Muscle layer of colon (tissue), 2 donors: Measurements from ENCODE around the gene KCNIP1.

Experiments
- H3K27ac ChIP-seq: one replicate; pipeline ENCODE4 v1.7.0; 2013; ENCODE audit warnings: low read depth, mild to moderate bottlenecking, low read length, moderate library complexity
- H3K27me3 ChIP-seq, 2 donors: one replicate each; pipeline ENCODE4 v1.7.0; 2013; ENCODE audit warnings: low read length in 2 of 2, mild to moderate bottlenecking in 2 of 2; ENCODE audit not compliant: insufficient read depth in 2 of 2, control insufficient read depth in 1 of 2
- H3K36me3 ChIP-seq: one replicate; pipeline ENCODE4 v1.7.0; 2013; ENCODE audit warnings: mild to moderate bottlenecking, low read length; ENCODE audit not compliant: insufficient read depth
- H3K4me1 ChIP-seq: one replicate; pipeline ENCODE4 v1.7.0; 2013; ENCODE audit warnings: mild to moderate bottlenecking, low read length; ENCODE audit not compliant: insufficient read depth
- H3K4me3 ChIP-seq, 2 donors: one replicate each; pipeline ENCODE4 v1.7.0; 2013; ENCODE audit warnings: low read length in 2 of 2, low read depth in 1 of 2, mild to moderate bottlenecking in 1 of 2, moderate library complexity in 1 of 2
- H3K9ac ChIP-seq: one replicate; pipeline ENCODE4 v1.7.0; 2013; ENCODE audit warnings: low read length
- H3K9me3 ChIP-seq: one replicate; pipeline ENCODE4 v1.7.0; 2013; ENCODE audit warnings: mild to moderate bottlenecking, low read length
- donor health status: abdominal sarcoma.
- donor health status: Adenocarcinoma of cecum.

Gene KCNIP1

DNA sequence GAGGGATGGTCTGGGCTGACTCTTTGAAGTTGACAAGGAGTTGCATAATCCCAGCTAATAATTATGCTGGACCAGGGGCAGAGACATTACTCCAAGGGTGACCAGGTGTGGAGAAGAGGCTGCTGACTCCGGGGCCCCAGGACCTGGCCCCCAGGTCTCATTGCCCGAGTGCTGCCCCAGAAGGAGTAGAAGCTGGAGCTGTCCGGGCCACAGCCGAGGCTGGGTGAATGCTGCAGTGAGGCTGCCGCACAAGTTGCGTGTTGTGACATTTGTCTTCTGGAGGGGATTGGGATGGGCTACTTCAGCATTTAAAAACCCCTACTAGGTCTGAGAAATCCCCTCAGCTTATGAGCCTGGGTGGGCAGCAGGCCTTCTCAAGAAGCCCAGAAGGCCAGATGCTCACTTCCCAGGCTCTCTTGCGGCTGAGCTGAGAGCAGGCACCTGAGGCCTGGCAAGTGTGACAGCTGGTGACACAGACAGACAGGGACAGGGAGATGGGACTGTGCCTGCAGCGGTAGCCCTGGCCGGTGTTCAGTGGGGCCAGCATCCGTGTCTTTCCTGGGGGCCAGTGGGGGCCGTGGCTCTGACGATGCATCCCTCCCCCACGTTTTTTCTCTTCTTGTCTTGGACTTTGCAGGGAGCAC lies 122.8 kb downstream of the KCNIP1 start:
- Histone ChIP-seq H3K9ac (no peak overlapping the region), H3K4me3 (no peak overlapping the region), H3K27ac (no peak overlapping the region), H3K36me3 (no peaks in the 10 kb centered on the region), H3K27me3 (no peaks in the 10 kb centered on the region), H3K9me3 (no peaks in the 10 kb centered on the region), H3K4me1 (no peaks in the 10 kb centered on the region)

DNA sequence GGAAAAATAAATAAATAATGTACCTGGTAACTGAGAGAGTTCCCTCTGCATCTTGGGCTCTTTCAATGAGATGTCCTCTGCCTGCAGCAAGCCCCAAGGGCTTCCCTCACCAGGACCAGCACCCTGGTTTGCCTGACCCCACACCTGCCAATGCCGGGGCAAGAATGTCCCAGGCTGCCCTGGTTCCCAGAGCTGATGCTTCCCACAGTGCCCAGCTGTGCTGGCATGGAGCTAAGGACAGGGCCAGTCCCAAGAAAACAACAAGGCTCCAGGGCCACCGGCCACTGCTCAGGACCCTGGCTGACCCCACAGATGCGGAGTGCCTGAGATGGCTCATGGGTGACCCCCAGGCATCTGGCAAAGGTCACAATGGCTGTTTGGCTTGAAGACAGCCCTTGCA lies 123.5 kb downstream of the KCNIP1 start:
- H3K27me3 ChIP-seq: no peaks in the 10 kb centered on the region
- no peak overlapping the region for H3K9ac ChIP-seq
- H3K4me3 ChIP-seq: no peak overlapping the region
- no peaks in the 10 kb centered on the region for H3K9me3 ChIP-seq
- no peak overlapping the region for H3K27ac ChIP-seq
- H3K36me3 ChIP-seq: no peaks in the 10 kb centered on the region
- H3K4me1 ChIP-seq: no peaks in the 10 kb centered on the region

DNA sequence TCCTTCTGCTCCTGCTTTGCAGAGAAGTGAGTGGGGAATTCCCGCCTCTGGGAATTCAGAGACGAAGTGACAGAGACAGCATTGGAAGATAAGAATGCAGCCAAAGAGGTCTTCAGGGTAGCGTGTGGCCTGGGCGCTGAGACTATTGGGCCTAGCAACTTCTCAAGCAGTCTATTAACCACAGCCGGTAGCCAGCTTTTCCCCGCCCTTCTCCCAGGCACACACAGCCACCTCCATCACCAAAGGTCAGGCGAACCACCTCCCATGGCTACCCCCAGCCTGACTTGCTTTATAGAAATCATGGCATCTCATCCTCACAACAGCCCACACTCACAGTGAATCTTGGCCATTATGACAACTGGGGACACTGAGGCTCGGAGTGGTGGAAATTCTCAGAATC lies 124.2 kb downstream of the KCNIP1 start:
- Histone ChIP-seq H3K27ac (no peak overlapping the region), H3K9ac (no peak overlapping the region), H3K4me3 (no peak overlapping the region), H3K27me3 (no peaks in the 10 kb centered on the region), H3K9me3 (no peaks in the 10 kb centered on the region), H3K4me1 (peaks cover 6% of the 10 kb centered on the region), H3K36me3 (no peaks in the 10 kb centered on the region)

DNA sequence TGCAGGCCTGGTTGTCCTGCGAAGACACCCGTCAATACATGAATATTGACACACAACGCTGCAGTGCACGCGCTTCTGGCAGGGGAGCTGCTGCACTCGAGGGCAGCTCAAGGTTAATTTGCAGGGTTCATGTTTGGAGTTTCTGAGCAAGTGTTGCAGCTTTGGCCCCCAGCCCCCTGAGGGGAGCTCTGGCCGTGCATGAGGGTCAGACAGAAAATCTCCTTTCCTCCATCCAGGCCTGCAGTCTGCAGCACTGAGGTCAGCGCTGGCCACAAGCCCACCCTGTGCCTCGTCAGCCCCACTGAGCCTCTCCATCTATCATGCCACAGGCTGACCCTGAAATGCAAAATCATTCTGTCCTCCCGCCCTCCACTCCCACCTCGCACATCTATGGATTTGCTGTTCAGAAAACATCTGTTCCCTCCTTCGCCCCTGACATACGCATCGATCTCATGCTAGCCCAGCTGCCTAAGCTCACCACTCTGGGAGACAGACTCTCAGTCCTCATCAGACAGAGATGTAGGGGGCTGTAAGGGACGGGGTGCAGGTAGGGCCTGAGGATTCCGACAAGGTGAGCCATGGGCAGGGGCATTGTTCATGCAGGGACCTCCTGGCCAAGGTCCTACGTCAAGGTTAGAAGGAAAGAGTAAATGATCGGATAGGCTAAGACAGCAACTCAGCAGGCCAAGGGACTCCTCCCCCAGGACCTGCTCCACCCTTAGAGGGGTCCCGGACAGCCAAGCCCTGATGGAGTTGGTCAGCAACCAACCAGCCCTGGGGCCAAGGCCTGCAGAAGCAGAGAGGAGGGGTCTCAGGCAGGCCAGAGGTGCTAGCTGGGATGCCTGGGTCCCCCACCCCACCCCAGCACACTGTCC lies 125.1 kb downstream of the KCNIP1 start:
- no peaks in the 10 kb centered on the region for H3K36me3 ChIP-seq
- no peaks in the 10 kb centered on the region for H3K9me3 ChIP-seq
- H3K27me3 ChIP-seq: no peaks in the 10 kb centered on the region
- H3K4me3 ChIP-seq: no peak overlapping the region
- H3K4me1 ChIP-seq: peaks cover 12% of the 10 kb centered on the region
- H3K9ac ChIP-seq: no peak overlapping the region
- H3K27ac ChIP-seq: no peak overlapping the region

DNA sequence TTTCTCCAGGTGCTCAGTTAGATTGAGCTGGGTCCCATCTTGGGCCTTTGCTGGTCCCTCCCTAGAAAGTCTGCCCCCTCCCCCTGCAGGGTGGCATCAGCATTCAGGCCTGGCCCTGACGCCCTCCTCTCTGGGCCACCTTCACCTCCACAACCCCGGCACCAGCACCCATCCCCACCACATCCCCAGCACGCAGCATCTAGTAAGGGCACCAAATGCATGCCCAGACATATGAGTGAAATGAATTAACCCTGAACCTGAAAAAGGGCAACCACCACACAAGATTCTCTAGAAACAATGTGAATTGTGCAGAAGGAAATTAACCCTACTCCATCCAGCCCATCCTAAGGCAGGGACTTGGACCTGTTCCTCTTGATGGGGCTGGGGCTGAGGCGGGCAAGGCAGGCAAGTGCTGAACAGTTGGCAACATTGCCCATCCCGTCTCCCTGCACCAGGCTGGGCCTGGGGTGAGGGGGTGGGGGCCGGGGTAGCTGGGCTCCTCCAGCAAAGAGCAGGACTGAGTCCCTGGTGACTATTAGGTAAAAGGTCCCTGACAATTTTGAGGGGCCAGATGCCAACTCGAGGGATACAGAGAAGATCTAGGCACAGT lies 125.9 kb downstream of the KCNIP1 start:
- Histone ChIP-seq H3K27ac (no peak overlapping the region), H3K27me3 (no peaks in the 10 kb centered on the region), H3K9ac (no peak overlapping the region), H3K4me3 (no peak overlapping the region), H3K4me1 (peaks cover 20% of the 10 kb centered on the region), H3K9me3 (no peaks in the 10 kb centered on the region), H3K36me3 (no peaks in the 10 kb centered on the region)

DNA sequence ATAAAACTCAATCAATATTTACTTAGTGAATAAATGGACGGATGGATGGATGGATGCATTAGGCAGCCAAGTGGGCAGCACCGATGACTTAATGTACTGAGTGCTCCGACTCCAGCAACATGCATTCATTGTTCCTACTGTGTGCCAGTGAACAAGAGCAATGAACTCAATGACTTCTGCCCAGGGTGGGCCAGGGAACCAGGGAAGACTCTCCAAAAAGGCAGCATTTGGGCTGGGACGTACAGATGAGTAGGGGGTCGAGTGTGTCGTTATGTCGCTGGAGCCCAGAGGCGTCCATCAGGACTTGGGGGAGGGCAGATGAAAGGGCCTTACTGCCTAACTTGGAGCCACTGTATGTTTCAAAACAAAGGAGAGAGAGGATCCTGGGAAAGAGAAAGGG lies 126.4 kb downstream of the KCNIP1 start:
- peaks cover 20% of the 10 kb centered on the region for H3K4me1 ChIP-seq
- no peak overlapping the region for H3K9ac ChIP-seq
- no peaks in the 10 kb centered on the region for H3K9me3 ChIP-seq
- H3K4me3 ChIP-seq: no peak overlapping the region
- no peaks in the 10 kb centered on the region for H3K27me3 ChIP-seq
- no peak overlapping the region for H3K27ac ChIP-seq
- H3K36me3 ChIP-seq: no peaks in the 10 kb centered on the region

DNA sequence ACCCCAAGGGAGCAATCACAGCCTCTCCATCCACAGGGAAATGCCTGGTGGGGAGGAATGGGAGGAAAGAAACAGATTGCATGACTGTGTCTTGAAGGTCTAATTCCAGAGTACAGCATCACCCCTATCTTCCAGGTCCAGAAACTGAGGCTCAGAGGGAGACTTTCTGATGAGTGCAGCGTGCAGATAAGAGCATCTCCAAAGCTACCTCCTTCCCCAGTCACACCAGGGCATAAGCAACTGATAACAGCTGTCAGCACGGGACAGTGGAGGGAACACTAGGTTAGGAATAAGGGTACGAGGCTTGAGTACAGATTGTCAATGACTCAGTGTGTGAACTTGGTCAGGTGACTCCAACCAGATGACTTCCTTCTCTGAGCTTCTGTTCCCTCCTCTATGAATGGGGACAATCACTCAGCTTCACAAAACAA lies 126.9 kb downstream of the KCNIP1 start:
- Histone ChIP-seq H3K9me3 (no peaks in the 10 kb centered on the region), H3K36me3 (no peaks in the 10 kb centered on the region), H3K27ac (no peak overlapping the region), H3K9ac (no peak overlapping the region), H3K4me3 (no peak overlapping the region), H3K4me1 (peaks cover 20% of the 10 kb centered on the region), H3K27me3 (no peaks in the 10 kb centered on the region)

DNA sequence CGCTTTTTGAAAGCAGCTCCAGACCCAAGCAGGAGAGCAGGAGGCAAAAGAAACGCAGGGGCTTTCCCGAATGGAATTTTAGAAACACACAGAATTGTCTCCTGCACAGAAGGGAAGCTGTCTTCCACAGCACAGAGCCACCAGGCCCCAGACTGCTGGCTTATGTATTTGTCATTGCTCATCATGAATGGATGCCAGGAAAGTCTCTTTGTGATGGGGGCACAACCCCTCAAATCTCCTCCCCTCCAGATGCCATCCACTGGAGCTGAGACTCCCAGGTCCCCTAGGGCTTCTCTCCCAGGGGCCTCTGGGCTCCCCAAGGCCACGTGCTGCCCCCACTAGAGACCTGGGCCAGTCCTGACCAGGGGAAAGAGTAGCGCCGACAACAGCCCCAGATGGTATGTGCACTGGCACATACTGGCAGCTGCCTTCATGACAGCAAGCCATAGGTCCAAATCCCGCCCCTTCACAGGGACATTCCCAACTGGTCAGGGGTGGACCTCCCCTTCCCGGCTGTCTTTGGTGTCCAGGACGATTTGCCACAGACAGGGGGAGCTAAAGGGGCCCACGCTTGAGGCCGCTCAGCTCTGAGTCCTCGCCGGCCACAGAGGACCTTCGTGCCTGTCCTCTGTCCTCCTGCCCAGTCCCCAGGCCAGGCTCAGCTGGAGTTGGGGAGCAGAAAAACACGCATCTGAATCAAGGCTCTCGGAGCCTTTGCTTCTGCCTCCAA lies 127.8 kb downstream of the KCNIP1 start:
- no peak overlapping the region for H3K9ac ChIP-seq
- H3K27me3 ChIP-seq: no peaks in the 10 kb centered on the region
- no peaks in the 10 kb centered on the region for H3K36me3 ChIP-seq
- no peak overlapping the region for H3K4me3 ChIP-seq
- H3K27ac ChIP-seq: no peak overlapping the region
- H3K9me3 ChIP-seq: no peaks in the 10 kb centered on the region
- peaks cover 20% of the 10 kb centered on the region for H3K4me1 ChIP-seq

DNA sequence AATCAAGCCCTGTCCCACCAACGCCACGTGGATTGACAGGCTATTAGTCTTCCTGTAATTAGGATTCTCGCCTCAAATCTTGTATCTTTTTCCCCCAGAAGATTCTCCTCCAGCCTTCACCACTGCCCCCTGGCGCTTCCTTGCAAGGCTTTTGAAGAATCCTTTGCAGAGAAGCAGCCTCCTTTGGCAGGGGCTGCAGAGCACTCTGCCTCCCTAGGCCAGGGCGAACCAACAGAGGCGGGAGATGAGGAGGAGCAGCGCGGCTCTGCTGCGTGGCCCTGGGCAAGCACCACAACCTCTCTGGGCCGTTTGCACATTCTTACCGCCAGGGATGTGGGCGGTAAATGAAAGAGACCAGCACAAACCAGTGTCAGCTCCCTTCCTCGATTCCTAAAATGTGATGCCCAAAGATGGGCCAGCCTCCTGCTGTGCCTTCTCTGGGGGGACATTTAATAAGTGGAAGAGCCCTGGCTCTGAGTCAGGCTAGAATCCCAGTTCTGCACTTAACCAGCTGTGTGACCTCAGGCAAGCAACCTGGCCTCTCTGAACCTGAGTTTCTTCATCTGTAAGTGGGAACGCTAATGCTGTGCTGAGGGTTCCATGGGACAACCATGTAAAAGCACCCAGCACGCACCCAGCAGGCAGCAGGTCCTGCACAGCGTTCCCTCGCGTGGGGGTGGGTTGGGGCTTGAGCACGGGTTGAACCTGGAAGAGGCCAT lies 128.6 kb downstream of the KCNIP1 start:
- Histone ChIP-seq H3K9ac (no peak overlapping the region), H3K36me3 (no peaks in the 10 kb centered on the region), H3K27me3 (no peaks in the 10 kb centered on the region), H3K4me1 (peaks cover 20% of the 10 kb centered on the region), H3K4me3 (peak overlapping the region in 1 of 2 donors; percentile 61), H3K27ac (peak overlapping the region; percentile 21), H3K9me3 (no peaks in the 10 kb centered on the region)

DNA sequence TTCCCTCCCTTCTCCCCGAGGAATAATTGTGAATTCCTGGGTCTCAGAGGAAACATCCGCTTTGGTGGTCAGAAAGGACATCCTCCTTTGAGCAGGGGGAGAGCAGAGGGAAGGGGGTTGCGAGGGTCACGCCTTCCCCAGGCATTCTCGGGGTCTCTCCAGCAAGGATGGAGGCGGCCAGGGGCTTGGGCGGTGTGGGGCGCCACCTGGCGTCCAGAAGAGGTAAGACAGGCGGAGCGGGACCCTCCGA lies 129.1 kb downstream of the KCNIP1 start:
- H3K27me3 ChIP-seq: no peaks in the 10 kb centered on the region
- H3K27ac ChIP-seq: peak overlapping the region; percentile 21
- no peaks in the 10 kb centered on the region for H3K36me3 ChIP-seq
- no peaks in the 10 kb centered on the region for H3K9me3 ChIP-seq
- peak overlapping the region in 1 of 2 donors; percentile 61 for H3K4me3 ChIP-seq
- peaks cover 20% of the 10 kb centered on the region for H3K4me1 ChIP-seq
- H3K9ac ChIP-seq: no peak overlapping the region
